DND-41 (cell line): Measurements from ENCODE around the gene CSAD.

Source experiments
- CTCF ChIP-seq: IDR thresholded peaks from 2 replicates; pipeline ENCODE4 v1.5.1; 2012; ENCODE audit warnings: borderline replicate concordance, low read length, moderate library complexity, mild to moderate bottlenecking; ENCODE audit not compliant: poor library complexity, severe bottlenecking; ENCODE audit errors: extremely low read depth
- EZH2 ChIP-seq: IDR thresholded peaks from 3 replicates; pipeline ENCODE4 v1.6.1; 2012; ENCODE audit warnings: borderline replicate concordance, low read depth, mild to moderate bottlenecking, moderate library complexity, low read length, inconsistent platforms; ENCODE audit not compliant: severe bottlenecking

GRCh38 chr12:53217931-53218307, 37.2 kb upstream of the CSAD start:
- no peak for TF ChIP-seq CTCF
- TF ChIP-seq EZH2 = no peak
